ENCODE data around the gene RBM27. TPM values are rescaled to one million over a fixed set of nuclear protein-coding genes. Genes with fewer than 3 reads are reported as not detected.
"Not testable (repeated sequence)": the region's sequence is repeated elsewhere in the genome, so short reads cannot be mapped to it uniquely, and the experiment has no call there.

RBM27 gene
- total RNA-seq, 4 donors from 2014 or later: 24.7 to 42.4 (median 29.6) TPM

DNA sequence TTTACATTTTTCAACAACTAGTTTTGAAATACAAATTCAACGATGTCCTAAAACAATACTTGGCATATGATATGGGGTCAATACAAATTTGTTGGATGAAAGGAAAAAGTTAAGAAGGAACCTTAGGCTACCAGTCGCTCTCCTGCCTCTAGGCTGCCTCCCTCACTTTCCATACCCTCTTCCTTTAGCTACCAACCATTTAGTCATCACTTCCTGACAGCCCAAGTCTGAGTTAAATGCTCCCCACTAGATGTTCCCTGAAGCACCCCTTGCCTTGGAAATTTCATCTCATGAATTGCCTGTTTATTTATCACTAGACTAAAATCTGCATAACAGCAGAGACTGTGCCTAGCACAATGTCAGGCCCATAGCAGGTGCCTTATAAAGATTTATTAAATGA, 18.2 kb upstream of the RBM27 start:
- H3K4me3 ChIP-seq (replicated peaks in 1 of 3): no peak overlapping the region
- H3K27me3 ChIP-seq: no peaks in the 10 kb centered on the region
- peaks cover 7 to 8% of the 10 kb centered on the region in 2 donors for H3K4me1 ChIP-seq
- intact Hi-C loops (cut with DNase I): no loop called here
- DNase-seq: no peak
- WGBS, 2 donors: 81 to 83% methylated on average over 2 of the region's 2 CpGs
- no peaks in the 10 kb centered on the region for H3K9me3 ChIP-seq
- no peak for TF ChIP-seq POLR2A (IDR thresholded peaks at IDR 0.05)
- no peaks in the 10 kb centered on the region for H3K36me3 ChIP-seq
- H3K27ac ChIP-seq: no peak overlapping the region

- H3K4me1 ChIP-seq: no peaks in the 10 kb centered on the region
- H3K27me3 ChIP-seq: no peaks in the 10 kb centered on the region
- no peaks in the 10 kb centered on the region for H3K36me3 ChIP-seq
- no peak for TF ChIP-seq POLR2A (IDR thresholded peaks at IDR 0.05)
- TF ChIP-seq, protein P1, sequence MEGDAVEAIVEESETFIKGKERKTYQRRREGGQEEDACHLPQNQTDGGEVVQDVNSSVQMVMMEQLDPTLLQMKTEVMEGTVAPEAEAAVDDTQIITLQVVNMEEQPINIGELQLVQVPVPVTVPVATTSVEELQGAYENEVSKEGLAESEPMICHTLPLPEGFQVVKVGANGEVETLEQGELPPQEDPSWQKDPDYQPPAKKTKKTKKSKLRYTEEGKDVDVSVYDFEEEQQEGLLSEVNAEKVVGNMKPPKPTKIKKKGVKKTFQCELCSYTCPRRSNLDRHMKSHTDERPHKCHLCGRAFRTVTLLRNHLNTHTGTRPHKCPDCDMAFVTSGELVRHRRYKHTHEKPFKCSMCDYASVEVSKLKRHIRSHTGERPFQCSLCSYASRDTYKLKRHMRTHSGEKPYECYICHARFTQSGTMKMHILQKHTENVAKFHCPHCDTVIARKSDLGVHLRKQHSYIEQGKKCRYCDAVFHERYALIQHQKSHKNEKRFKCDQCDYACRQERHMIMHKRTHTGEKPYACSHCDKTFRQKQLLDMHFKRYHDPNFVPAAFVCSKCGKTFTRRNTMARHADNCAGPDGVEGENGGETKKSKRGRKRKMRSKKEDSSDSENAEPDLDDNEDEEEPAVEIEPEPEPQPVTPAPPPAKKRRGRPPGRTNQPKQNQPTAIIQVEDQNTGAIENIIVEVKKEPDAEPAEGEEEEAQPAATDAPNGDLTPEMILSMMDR (IDR thresholded peaks at IDR 0.05): no peak
- H3K9me3 ChIP-seq: no peaks in the 10 kb centered on the region
- intact Hi-C loops (cut with DNase I): no loop called here
- H3K27ac ChIP-seq: no peak overlapping the region
- no peak overlapping the region for H3K4me3 ChIP-seq (replicated peaks in 1 of 3)
- DNase-seq: no peak
- WGBS, 2 donors: 85 to 93% methylated on average over 1 of the region's 1 CpG
Observed at GRCh38 chr5:146188358-146188757, 15.0 kb upstream of the RBM27 start.

- DNase-seq: no peak
- Histone ChIP-seq H3K4me1 (no peaks in the 10 kb centered on the region), H3K27me3 (no peaks in the 10 kb centered on the region), H3K9me3 (no peaks in the 10 kb centered on the region), H3K4me3 (replicated peaks in 1 of 3) (no peak overlapping the region), H3K36me3 (no peaks in the 10 kb centered on the region), H3K27ac (no peak overlapping the region)
- WGBS, 2 donors: 57% methylated on average over 3 of the region's 3 CpGs
- TF ChIP-seq, protein P1 (IDR thresholded peaks at IDR 0.05): no peak
- no peak for TF ChIP-seq POLR2A (IDR thresholded peaks at IDR 0.05)
- intact Hi-C loops (cut with DNase I): no loop called here
Observed at GRCh38 chr5:146192571-146193043, 10.8 kb upstream of the RBM27 start.

DNA sequence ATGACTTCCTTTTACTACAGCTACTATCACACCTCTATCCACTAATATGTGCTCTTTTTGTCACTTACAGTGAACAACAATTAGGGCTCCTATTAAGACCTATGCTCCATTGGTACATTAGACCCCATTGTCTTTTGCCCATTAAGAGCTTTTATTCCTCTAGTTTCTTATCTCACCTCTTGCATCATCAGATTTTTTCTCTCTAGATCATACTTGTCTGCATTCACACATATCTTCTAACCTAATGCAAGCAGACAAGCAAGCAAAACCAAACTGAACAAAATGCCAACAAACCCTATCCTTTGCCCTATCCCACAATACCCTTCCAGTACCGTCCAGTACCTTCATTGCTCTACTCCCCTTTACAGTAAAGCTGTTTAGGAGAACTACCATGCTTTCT, 10.1 kb upstream of the RBM27 start:
- TF ChIP-seq, protein P1 (IDR thresholded peaks at IDR 0.05): no peak
- no peak for TF ChIP-seq POLR2A (IDR thresholded peaks at IDR 0.05)
- no peaks in the 10 kb centered on the region for H3K9me3 ChIP-seq
- no peaks in the 10 kb centered on the region for H3K36me3 ChIP-seq
- no peaks in the 10 kb centered on the region for H3K4me1 ChIP-seq
- WGBS, 2 donors: 80 to 90% methylated on average over 1 of the region's 1 CpG
- no peak for DNase-seq
- intact Hi-C loops (cut with DNase I): no loop called here
- H3K27ac ChIP-seq: no peak overlapping the region
- H3K4me3 ChIP-seq (replicated peaks in 1 of 3): no peak overlapping the region
- no peaks in the 10 kb centered on the region for H3K27me3 ChIP-seq

DNA sequence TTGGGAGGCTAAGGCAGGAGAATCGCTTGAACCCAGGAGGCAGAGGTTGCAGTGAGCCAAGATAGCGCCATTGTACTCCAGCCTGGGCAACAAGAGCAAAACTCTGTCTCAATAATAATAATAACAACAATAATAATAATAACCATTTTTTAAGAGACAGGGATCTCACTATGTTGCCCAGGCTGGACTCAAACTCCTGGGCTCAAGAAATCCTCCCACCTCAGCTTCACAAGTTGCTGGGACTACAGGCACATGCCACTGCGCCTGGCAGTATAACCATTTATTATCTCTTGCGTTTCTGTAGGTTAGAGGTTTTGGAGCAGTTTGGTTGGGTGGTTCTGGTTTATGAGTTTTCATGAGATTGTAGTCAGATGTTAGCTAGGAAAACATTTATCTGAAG, 8.4 kb upstream of the RBM27 start:
- H3K9me3 ChIP-seq; H3K4me3 ChIP-seq (replicated peaks in 1 of 3); DNase-seq; H3K27me3 ChIP-seq; H3K27ac ChIP-seq; H3K36me3 ChIP-seq; H3K4me1 ChIP-seq; intact Hi-C loops (cut with DNase I): not testable (repeated sequence)
- WGBS, 2 donors: 97 to 99% methylated on average over 4 of the region's 4 CpGs

- 94 to 96% methylated on average over 6 of the region's 6 CpGs for WGBS, 2 donors
- TF ChIP-seq, protein P1 (IDR thresholded peaks at IDR 0.05): no peak
- TF ChIP-seq POLR2A (IDR thresholded peaks at IDR 0.05): no peak
Observed at GRCh38 chr5:146196459-146197048, 6.9 kb upstream of the RBM27 start.

More at GRCh38 chr5:146196459-146197048, 6.9 kb upstream of the RBM27 start:
- DNase-seq: no peak
- H3K4me1 ChIP-seq: no peaks in the 10 kb centered on the region
- H3K27me3 ChIP-seq: no peaks in the 10 kb centered on the region
- no peak overlapping the region for H3K4me3 ChIP-seq (replicated peaks in 1 of 3)
- H3K9me3 ChIP-seq: no peaks in the 10 kb centered on the region
- no peak overlapping the region for H3K27ac ChIP-seq
- intact Hi-C loops (cut with DNase I): no loop called here
- no peaks in the 10 kb centered on the region for H3K36me3 ChIP-seq
